GM23338 (cell line): ENCODE measurements around the gene PLEKHD1. TPM values are rescaled to one million over a fixed set of nuclear protein-coding genes. Genes with fewer than 3 reads are reported as not detected.

Experiments
- ATAC-seq: fragments of 200-7000 bp; cut with Tn5 transposase; 3 replicates; pipeline ENCODE4 v1.9.1; 2020
- DNase-seq: peaks from one replicate; pipeline ENCODE4 v3.0.0-alpha.2; 2015; ENCODE audit warnings: low spot score
- H2AFZ ChIP-seq: fragments of 200-600 bp; sonication (generic); 2 replicates; pipeline ENCODE4 v1.8.0; 2016; ENCODE audit warnings: antibody characterized with exemption, mild to moderate bottlenecking, moderate library complexity
- H3F3A ChIP-seq: fragments of 200-600 bp; sonication (generic); replicated peaks from 2 replicates; pipeline ENCODE4 v1.8.0; 2017; ENCODE audit warnings: antibody characterized with exemption, mixed run types, low read depth
- H3K27ac ChIP-seq: fragments of 200-600 bp; sonication (generic); 2 replicates; pipeline ENCODE4 v1.6.1; 2016; ENCODE audit warnings: low read depth
- H3K27me3 ChIP-seq: fragments of 200-600 bp; sonication (generic); 2 replicates; pipeline ENCODE4 v1.8.0; 2016; ENCODE audit warnings: mild to moderate bottlenecking, mixed run types, moderate library complexity; ENCODE audit not compliant: insufficient read depth
- H3K36me3 ChIP-seq: fragments of 200-600 bp; sonication (generic); 2 replicates; pipeline ENCODE4 v1.8.0; 2016; ENCODE audit warnings: mild to moderate bottlenecking; ENCODE audit not compliant: insufficient read depth
- H3K4me1 ChIP-seq: fragments of 200-600 bp; sonication (generic); 2 replicates; pipeline ENCODE4 v1.8.0; 2016; ENCODE audit warnings: mild to moderate bottlenecking, moderate library complexity; ENCODE audit not compliant: insufficient read depth
- H3K4me2 ChIP-seq: fragments of 200-600 bp; sonication (generic); 2 replicates; pipeline ENCODE4 v1.7.1; 2017; ENCODE audit warnings: mixed run types
- H3K4me3 ChIP-seq: fragments of 200-600 bp; sonication (generic); 2 replicates; pipeline ENCODE4 v1.6.1; 2016; ENCODE audit warnings: mixed run types
- H3K79me2 ChIP-seq: fragments of 200-600 bp; sonication (generic); replicated peaks from 2 replicates; pipeline ENCODE4 v1.8.0; 2017; ENCODE audit warnings: mild to moderate bottlenecking; ENCODE audit not compliant: insufficient read depth
- H3K9me2 ChIP-seq: fragments of 200-600 bp; sonication (generic); 2 replicates; pipeline ENCODE4 v1.8.0; 2017; ENCODE audit not compliant: insufficient read depth
- H4K20me1 ChIP-seq: fragments of 200-600 bp; sonication (generic); replicated peaks from 2 replicates; pipeline ENCODE4 v1.8.0; 2017; ENCODE audit warnings: mild to moderate bottlenecking; ENCODE audit not compliant: insufficient read depth
- H3K27ac Mint-ChIP-seq: 2 replicates; pipeline ENCODE4 v1.8.0; 2020; ENCODE audit warnings: inconsistent platforms, mild to moderate bottlenecking, moderate library complexity, mixed read lengths
- H3K27me3 Mint-ChIP-seq: 3 replicates; pipeline ENCODE4 v1.8.0; 2022; ENCODE audit warnings: low read depth, mild to moderate bottlenecking, moderate library complexity, mixed read lengths, inconsistent platforms; ENCODE audit not compliant: insufficient read depth, poor library complexity
- H3K36me3 Mint-ChIP-seq: 3 replicates; pipeline ENCODE4 v1.8.0; 2021; ENCODE audit warnings: low read depth, mild to moderate bottlenecking, inconsistent platforms, moderate library complexity, mixed read lengths
- H3K4me1 Mint-ChIP-seq: 3 replicates; pipeline ENCODE4 v1.8.0; 2020; ENCODE audit warnings: mild to moderate bottlenecking, inconsistent platforms, mixed read lengths
- H3K4me3 Mint-ChIP-seq: 3 replicates; pipeline ENCODE4 v1.8.0; 2021; ENCODE audit warnings: moderate library complexity, mild to moderate bottlenecking, inconsistent platforms, mixed read lengths
- H3K9me3 Mint-ChIP-seq: 3 replicates; pipeline ENCODE4 v1.8.0; 2020; ENCODE audit warnings: moderate library complexity, mild to moderate bottlenecking, inconsistent platforms, mixed read lengths
- CREB1 ChIP-seq: fragments of 250-450 bp; sonication (Bioruptor Pico); IDR thresholded peaks from 2 replicates; pipeline ENCODE4 v1.5.0; 2020; ENCODE audit warnings: low read depth, mild to moderate bottlenecking, moderate library complexity
- CTCF ChIP-seq, 2 experiments: fragments of 200-600 bp in 1 of 2; sonication (generic) in 1 of 2; conservative IDR thresholded peaks; 2 replicates each; pipeline versions ENCODE4 v1.5.1 to v1.6.1; 2016 to 2017; ENCODE audit warnings: antibody characterized with exemption in 2 of 2, low read depth in 2 of 2, mild to moderate bottlenecking in 2 of 2, moderate library complexity in 1 of 2
- EZH2 ChIP-seq: fragments of 200-600 bp; sonication (generic); IDR thresholded peaks from one replicate; pipeline ENCODE4 v1.8.0; 2017; ENCODE audit warnings: antibody characterized with exemption, mild to moderate bottlenecking, low read depth; ENCODE audit not compliant: unreplicated experiment
- EZH2phosphoT487 ChIP-seq: fragments of 200-600 bp; sonication (generic); IDR thresholded peaks from one replicate; pipeline ENCODE4 v1.8.1; 2018; ENCODE audit warnings: antibody characterized with exemption; ENCODE audit not compliant: unreplicated experiment
- NANOG ChIP-seq: IDR thresholded peaks from 2 replicates; pipeline ENCODE4 v1.6.1; 2016; ENCODE audit warnings: antibody characterized with exemption, borderline replicate concordance
- POLR2AphosphoS5 ChIP-seq: IDR thresholded peaks from 2 replicates; pipeline ENCODE4 v1.6.1; 2016; ENCODE audit warnings: antibody characterized with exemption, low read depth
- STAT1 ChIP-seq: IDR thresholded peaks from one replicate; pipeline ENCODE4 v1.6.1; 2016; ENCODE audit warnings: antibody characterized with exemption; ENCODE audit not compliant: unreplicated experiment
- ZNF114 ChIP-seq: fragments of 250-450 bp; sonication (Bioruptor Pico); IDR thresholded peaks from 2 replicates; pipeline ENCODE4 v1.5.0; 2020; ENCODE audit warnings: mild to moderate bottlenecking, moderate library complexity
- ZNF331 ChIP-seq: fragments of 250-450 bp; sonication (Bioruptor Pico); IDR thresholded peaks from 2 replicates; pipeline ENCODE4 v1.5.0; 2020; ENCODE audit warnings: low read depth, mild to moderate bottlenecking, moderate library complexity
- polyA plus RNA-seq: library from polyadenylated mRNA; unstranded; fragments of >200 nt; fragmentation: Nextera tagmentation; extraction: Ambion mirVana; gene quantifications from 2 replicates; pipeline ENCODE4 v1.2.1, GENCODE V29; 2016
- total RNA-seq: library from RNA; depleted of rRNA; stranded (reverse); fragments of >200 nt; shearing (Covaris generic); gene quantifications from 2 replicates; pipeline ENCODE4 v1.2.3, GENCODE V29; 2014
- TF ChIP-seq, protein P1 (sequence below): IDR thresholded peaks from one replicate; pipeline ENCODE4 v1.6.1; 2018; ENCODE audit warnings: antibody characterized with exemption; ENCODE audit not compliant: unreplicated experiment
- TF ChIP-seq, protein P2 (sequence below): IDR thresholded peaks from 2 replicates; pipeline ENCODE4 v1.6.1; 2016; ENCODE audit warnings: antibody characterized with exemption

The PLEKHD1 gene
- total and polyA plus RNA-seq, 2 experiments from 2014 or later: 0.19 to 0.28 TPM

DNA sequence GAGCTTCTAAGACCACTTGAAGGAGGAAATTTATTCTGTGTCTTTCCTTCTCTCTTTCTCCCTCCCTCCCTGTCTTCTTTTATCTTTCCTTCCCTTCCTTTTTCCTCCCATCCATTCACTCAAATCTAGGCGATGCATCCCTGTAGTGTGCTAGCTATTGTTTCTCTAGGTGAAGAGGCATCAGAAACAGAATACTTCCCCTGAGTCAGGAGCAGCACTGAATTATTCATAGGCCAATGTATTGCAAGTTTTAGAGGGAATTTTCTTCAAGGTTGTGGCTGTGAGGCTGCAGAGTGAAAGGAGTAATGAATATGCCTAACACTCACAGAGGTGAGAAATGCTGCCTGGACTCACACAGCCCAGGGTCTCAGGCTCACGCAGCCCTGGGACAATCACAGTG lies 67.0 kb downstream of the PLEKHD1 start:
- Histone ChIP-seq H3K36me3 (no peaks in the 10 kb centered on the region), H3K4me1 (no peaks in the 10 kb centered on the region), H3K4me3 (no peak overlapping the region), H2AFZ (no peak overlapping the region), H4K20me1 (no peaks in the 10 kb centered on the region), H3K27ac (no peak overlapping the region), H3K27me3 (peaks cover 16% of the 10 kb centered on the region; the same call in 1 of the 2 replicates), H3K9me2 (0 out of 2 replicates have a peak, but pooled peaks cover 6% of the 10 kb centered on the region), H3F3A (no peaks in the 10 kb centered on the region), H3K79me2 (no peaks in the 10 kb centered on the region), H3K4me2 (no peak overlapping the region)
- Mint-ChIP-seq H3K9me3 (no peaks in the 10 kb centered on the region; the same call in 1 of the 3 replicates), H3K4me3 (no peak overlapping the region), H3K4me1 (peaks cover 20% of the 10 kb centered on the region), H3K27me3 (peaks cover 8% of the 10 kb centered on the region), H3K36me3 (no peaks in the 10 kb centered on the region), H3K27ac (no peak overlapping the region)
- DNase-seq: no peak
- TF ChIP-seq EZH2phosphoT487 (no peak), POLR2AphosphoS5 (no peak), ZNF331 (CRISPR knock-in tag) (no peak), CTCF (conservative IDR thresholded peaks at IDR 0.05; ENCODE audit: low read depth in 2 of 2) (no peak), NANOG (no peak)
- TF ChIP-seq, protein P1, sequence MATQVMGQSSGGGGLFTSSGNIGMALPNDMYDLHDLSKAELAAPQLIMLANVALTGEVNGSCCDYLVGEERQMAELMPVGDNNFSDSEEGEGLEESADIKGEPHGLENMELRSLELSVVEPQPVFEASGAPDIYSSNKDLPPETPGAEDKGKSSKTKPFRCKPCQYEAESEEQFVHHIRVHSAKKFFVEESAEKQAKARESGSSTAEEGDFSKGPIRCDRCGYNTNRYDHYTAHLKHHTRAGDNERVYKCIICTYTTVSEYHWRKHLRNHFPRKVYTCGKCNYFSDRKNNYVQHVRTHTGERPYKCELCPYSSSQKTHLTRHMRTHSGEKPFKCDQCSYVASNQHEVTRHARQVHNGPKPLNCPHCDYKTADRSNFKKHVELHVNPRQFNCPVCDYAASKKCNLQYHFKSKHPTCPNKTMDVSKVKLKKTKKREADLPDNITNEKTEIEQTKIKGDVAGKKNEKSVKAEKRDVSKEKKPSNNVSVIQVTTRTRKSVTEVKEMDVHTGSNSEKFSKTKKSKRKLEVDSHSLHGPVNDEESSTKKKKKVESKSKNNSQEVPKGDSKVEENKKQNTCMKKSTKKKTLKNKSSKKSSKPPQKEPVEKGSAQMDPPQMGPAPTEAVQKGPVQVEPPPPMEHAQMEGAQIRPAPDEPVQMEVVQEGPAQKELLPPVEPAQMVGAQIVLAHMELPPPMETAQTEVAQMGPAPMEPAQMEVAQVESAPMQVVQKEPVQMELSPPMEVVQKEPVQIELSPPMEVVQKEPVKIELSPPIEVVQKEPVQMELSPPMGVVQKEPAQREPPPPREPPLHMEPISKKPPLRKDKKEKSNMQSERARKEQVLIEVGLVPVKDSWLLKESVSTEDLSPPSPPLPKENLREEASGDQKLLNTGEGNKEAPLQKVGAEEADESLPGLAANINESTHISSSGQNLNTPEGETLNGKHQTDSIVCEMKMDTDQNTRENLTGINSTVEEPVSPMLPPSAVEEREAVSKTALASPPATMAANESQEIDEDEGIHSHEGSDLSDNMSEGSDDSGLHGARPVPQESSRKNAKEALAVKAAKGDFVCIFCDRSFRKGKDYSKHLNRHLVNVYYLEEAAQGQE: no peak
- ATAC-seq: no peak

DNA sequence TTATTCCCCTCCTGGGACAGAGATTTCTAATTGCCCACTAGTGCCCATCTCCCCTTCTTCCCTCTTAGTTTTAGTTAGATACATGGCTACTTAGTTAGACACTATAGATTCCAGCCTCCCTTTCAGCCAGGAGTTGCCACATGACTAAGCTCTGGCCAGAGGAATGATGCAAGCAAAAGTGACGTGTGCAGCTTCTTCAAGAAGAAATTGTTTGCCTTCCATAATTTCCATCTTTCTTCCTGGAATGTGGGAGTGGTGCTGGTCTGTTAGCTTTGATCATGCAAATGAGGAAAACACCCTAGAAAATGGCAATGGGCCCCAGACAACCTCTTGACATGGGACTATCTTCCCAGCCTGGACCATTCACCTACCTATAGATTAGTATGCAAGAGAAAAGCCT lies 68.7 kb downstream of the PLEKHD1 start:
- Mint-ChIP-seq H3K9me3 (no peaks in the 10 kb centered on the region), H3K27me3 (peaks cover 5% of the 10 kb centered on the region), H3K4me1 (peaks cover 16% of the 10 kb centered on the region), H3K4me3 (no peak overlapping the region), H3K36me3 (no peaks in the 10 kb centered on the region), H3K27ac (no peak overlapping the region)
- Histone ChIP-seq H3K9me2 (no peaks in the 10 kb centered on the region), H3K36me3 (no peaks in the 10 kb centered on the region), H4K20me1 (no peaks in the 10 kb centered on the region), H2AFZ (no peak overlapping the region), H3K4me1 (no peaks in the 10 kb centered on the region), H3K4me2 (no peak overlapping the region), H3K27me3 (peaks cover 6% of the 10 kb centered on the region; the same call in 1 of the 2 replicates), H3F3A (no peaks in the 10 kb centered on the region), H3K79me2 (no peaks in the 10 kb centered on the region), H3K27ac (no peak overlapping the region), H3K4me3 (no peak overlapping the region)
- no peak for ATAC-seq
- DNase-seq: no peak
- TF ChIP-seq EZH2phosphoT487: no peak
- TF ChIP-seq NANOG: no peak
- TF ChIP-seq STAT1: no peak
- no peak for TF ChIP-seq POLR2AphosphoS5
- TF ChIP-seq, protein P2, sequence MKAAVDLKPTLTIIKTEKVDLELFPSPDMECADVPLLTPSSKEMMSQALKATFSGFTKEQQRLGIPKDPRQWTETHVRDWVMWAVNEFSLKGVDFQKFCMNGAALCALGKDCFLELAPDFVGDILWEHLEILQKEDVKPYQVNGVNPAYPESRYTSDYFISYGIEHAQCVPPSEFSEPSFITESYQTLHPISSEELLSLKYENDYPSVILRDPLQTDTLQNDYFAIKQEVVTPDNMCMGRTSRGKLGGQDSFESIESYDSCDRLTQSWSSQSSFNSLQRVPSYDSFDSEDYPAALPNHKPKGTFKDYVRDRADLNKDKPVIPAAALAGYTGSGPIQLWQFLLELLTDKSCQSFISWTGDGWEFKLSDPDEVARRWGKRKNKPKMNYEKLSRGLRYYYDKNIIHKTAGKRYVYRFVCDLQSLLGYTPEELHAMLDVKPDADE: no peak
- TF ChIP-seq ZNF114 (CRISPR knock-in tag): no peak
- no peak for TF ChIP-seq EZH2
- no peak for TF ChIP-seq CREB1 (CRISPR knock-in tag)
- TF ChIP-seq CTCF (conservative IDR thresholded peaks at IDR 0.05; ENCODE audit: low read depth in 2 of 2): no peak
